Calu3 (cell line): Measurements from ENCODE around the gene ATP2B3. TPM values are rescaled to one million over a fixed set of nuclear protein-coding genes. Genes with fewer than 3 reads are reported as not detected.

Source experiments
- BruUV-seq: library from RNA; stranded (reverse); fragments of 400-500 nt; replicated peaks from 2 replicates; lab custom pipeline; 2021; lab: Mats Ljungman, UMichigan
- CTCF ChIA-PET: fragments of 300-600 bp; sonication (Branson Sonifier 250); formaldehyde crosslinking; loops from one replicate; lab custom pipeline; 2022; ENCODE audit warnings: antibody characterized with exemption; lab: Charles Lee
- DNase-seq: peaks from one replicate; pipeline ENCODE4 v3.0.0; 2022
- H3K27ac Mint-ChIP-seq: one replicate; pipeline ENCODE4 v1.8.0; 2022; ENCODE audit warnings: mixed read lengths; ENCODE audit not compliant: unreplicated experiment
- H3K27me3 Mint-ChIP-seq: one replicate; pipeline ENCODE4 v1.8.0; 2022; ENCODE audit warnings: mixed read lengths; ENCODE audit not compliant: unreplicated experiment
- H3K36me3 Mint-ChIP-seq: one replicate; pipeline ENCODE4 v1.8.0; 2022; ENCODE audit warnings: mild to moderate bottlenecking, moderate library complexity, mixed read lengths; ENCODE audit not compliant: insufficient read depth, unreplicated experiment
- H3K4me1 Mint-ChIP-seq: one replicate; pipeline ENCODE4 v1.8.0; 2022; ENCODE audit warnings: mild to moderate bottlenecking, low read depth, mixed read lengths; ENCODE audit not compliant: unreplicated experiment
- H3K4me3 Mint-ChIP-seq: one replicate; pipeline ENCODE4 v1.8.0; 2022; ENCODE audit warnings: mild to moderate bottlenecking, low read depth, moderate library complexity, mixed read lengths; ENCODE audit not compliant: unreplicated experiment
- H3K9me3 Mint-ChIP-seq: one replicate; pipeline ENCODE4 v1.8.0; 2022; ENCODE audit warnings: low read depth, mixed read lengths; ENCODE audit not compliant: unreplicated experiment
- CTCF ChIP-seq: fragments of 200-600 bp; IDR thresholded peaks from one replicate; pipeline ENCODE4 v1.8.0; 2022; ENCODE audit warnings: antibody characterized with exemption; ENCODE audit not compliant: unreplicated experiment
- intact Hi-C: fragments of 100-400 bp; cut with micrococcal nuclease; formaldehyde crosslinking; loops from one replicate; pipeline ENCODE4 v1.10.0; 2022; ENCODE audit not compliant: unreplicated experiment
- total RNA-seq: library from RNA; stranded (reverse); gene quantifications from 2 replicates; pipeline ENCODE4 v1.2.3, GENCODE V29; 2022

Gene ATP2B3
- total RNA-seq, 1 experiment from 2014 or later: not detected

DNA sequence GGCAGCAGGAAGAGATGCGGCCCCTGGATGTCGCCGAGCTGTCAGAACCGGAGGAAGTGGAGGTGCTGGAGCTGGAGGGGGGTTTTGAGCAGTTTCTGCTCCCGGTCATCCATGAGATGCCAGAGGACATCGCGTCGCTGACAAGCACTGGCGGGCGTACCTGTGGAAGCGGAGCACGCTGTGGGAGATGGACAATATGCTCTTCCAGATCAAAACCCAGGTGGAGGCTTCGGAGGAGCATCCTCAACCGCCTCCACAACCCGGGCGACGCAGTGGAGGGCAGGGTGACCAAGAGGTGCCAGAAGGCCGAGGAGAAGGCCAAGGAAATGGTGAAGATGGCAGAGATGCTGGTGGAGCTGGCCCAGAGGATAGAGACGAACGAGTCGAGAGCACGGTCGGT, 89.1 kb downstream of the ATP2B3 start:
- CTCF ChIA-PET: interaction anchor here (1.5 kb wide), 1 partner anchor 30 kb away, joined by 3 read pairs; no protein-coding TSS in a partner anchor

GRCh38 chrX:153608376-153608775, 90.9 kb downstream of the ATP2B3 start:
- no peak for DNase-seq
- Mint-ChIP-seq H3K4me3 (no peak overlapping the region), H3K27ac (no peak overlapping the region), H3K36me3 (peaks cover 11% of the 10 kb centered on the region), H3K4me1 (no peaks in the 10 kb centered on the region), H3K9me3 (no peaks in the 10 kb centered on the region), H3K27me3 (peaks cover 67% of the 10 kb centered on the region)
- CTCF ChIA-PET: interaction anchor here (1.3 kb wide), 1 partner anchor 100 kb away, joined by 3 read pairs; no protein-coding TSS in a partner anchor
- no TSS peak for BruUV-seq
- intact Hi-C loops: no loop called here
- no peak for TF ChIP-seq CTCF

More for the DNA sequence above, 89.1 kb downstream of the ATP2B3 start:
- TF ChIP-seq CTCF: no peak
- intact Hi-C loops: no loop called here
- H3K9me3 Mint-ChIP-seq: no peaks in the 10 kb centered on the region
- H3K27ac Mint-ChIP-seq: no peak overlapping the region
- peaks cover 74% of the 10 kb centered on the region for H3K27me3 Mint-ChIP-seq
- H3K36me3 Mint-ChIP-seq: peaks cover 11% of the 10 kb centered on the region
- no peak overlapping the region for H3K4me3 Mint-ChIP-seq
- no peak for DNase-seq
- peaks cover 2% of the 10 kb centered on the region for H3K4me1 Mint-ChIP-seq
- BruUV-seq: no TSS peak

DNA sequence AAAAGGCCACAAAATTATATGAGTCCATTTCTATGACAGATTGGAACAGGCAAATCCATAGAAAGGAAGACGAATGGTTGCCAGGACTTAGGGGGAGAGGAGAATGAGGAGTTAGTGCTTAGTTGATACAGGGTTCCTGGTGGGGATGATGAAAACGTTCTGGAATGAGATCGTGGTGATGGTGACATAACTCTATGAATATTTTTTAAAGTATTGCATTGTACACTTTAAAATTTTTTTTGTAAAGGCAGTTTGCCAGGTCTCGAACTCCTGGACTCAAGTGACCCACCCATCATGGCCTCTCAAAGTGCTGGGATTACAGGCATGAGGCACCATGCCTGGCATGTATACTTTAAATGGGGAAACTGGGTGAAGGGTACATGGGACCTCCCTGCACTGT, 91.4 kb downstream of the ATP2B3 start:
- peaks cover 70% of the 10 kb centered on the region for H3K27me3 Mint-ChIP-seq
- no peak for TF ChIP-seq CTCF
- no peaks in the 10 kb centered on the region for H3K4me1 Mint-ChIP-seq
- intact Hi-C loops: no loop called here
- no peak overlapping the region for H3K27ac Mint-ChIP-seq
- H3K9me3 Mint-ChIP-seq: no peaks in the 10 kb centered on the region
- no peak overlapping the region for H3K4me3 Mint-ChIP-seq
- peaks cover 11% of the 10 kb centered on the region for H3K36me3 Mint-ChIP-seq
- CTCF ChIA-PET: interaction anchor here (1.3 to 1.5 kb wide), 2 partner anchors 59 to 100 kb away, joined by 3 to 4 read pairs; no protein-coding TSS in a partner anchor
- no peak for DNase-seq
- no TSS peak for BruUV-seq

DNA sequence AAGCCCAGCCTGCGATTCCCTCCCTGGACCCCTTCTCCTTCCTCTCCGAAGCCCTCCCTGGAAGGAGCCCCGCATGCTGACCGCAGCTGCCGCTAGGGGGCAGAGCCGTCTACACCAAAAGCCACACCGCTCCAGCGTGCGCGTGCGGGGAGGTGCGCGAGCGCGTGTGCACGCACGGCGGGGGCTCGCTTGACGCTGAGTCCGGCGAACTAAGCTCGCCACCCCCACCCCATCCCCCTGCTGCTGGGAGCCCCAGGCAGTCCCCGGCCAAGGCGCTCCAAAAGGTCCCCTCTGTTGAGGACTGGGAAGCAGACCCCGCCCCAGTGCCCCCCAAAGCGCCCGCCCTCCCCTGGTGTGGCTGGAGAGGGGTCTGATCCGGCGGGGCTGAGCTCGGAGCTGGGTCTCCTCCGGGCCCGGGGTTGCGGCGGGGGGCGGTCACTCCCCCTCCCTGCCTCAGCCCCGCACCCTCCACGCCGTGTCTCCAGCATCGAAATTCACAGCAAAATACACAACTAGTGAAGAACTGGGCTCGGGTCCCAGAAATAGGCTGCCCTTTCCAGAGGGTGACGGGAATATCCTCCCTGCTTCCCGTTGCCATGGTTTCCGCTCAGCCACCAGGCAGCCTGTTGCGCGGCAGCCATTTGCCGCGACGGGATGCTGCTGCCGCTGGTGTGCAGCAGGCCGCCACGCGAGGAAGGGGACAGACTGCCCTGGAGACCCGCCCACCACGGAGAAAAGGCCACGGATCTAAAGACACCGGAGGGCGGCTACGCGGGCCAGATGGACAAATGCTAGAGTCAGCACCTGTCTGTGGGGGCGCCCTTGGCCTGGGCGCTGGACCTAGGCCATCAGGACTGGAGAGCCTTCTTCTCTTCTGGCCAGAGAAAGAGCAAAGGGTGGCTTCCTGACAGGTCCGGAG, 92.7 kb downstream of the ATP2B3 start:
- H3K4me1 Mint-ChIP-seq: no peaks in the 10 kb centered on the region
- peaks cover 5% of the 10 kb centered on the region for H3K36me3 Mint-ChIP-seq
- CTCF ChIA-PET: interaction anchor here (1.5 kb wide), 2 partner anchors 39 to 58 kb away, joined by 4 read pairs; no protein-coding TSS in a partner anchor
- BruUV-seq: no TSS peak
- no peaks in the 10 kb centered on the region for H3K9me3 Mint-ChIP-seq
- H3K27me3 Mint-ChIP-seq: peaks cover 72% of the 10 kb centered on the region
- DNase-seq: peak; percentile 78
- TF ChIP-seq CTCF: peak; percentile 90
- peak overlapping the region; percentile 64 for H3K4me3 Mint-ChIP-seq
- intact Hi-C loops: no loop called here
- no peak overlapping the region for H3K27ac Mint-ChIP-seq
